Activated naive CD4-positive, alpha-beta T cell treated with anti-CD3 and anti-CD28 coated beads, Interleukin-2, amount 50 U/mL, for 72 hours (primary cell): ENCODE measurements around the gene PROM1. TPM values are rescaled to one million over a fixed set of nuclear protein-coding genes. Genes with fewer than 3 reads are reported as not detected.

ENCODE experiments used
- ATAC-seq, 2 donors: fragments of 150-1000 bp; cut with Tn5 transposase; 2 replicates each; pipeline ENCODE4 v1.10.0; 2021; ENCODE audit warnings: mild to moderate bottlenecking in 2 of 2, moderate library complexity in 2 of 2
- DNase-seq, 2 donors: peaks; one replicate each; pipeline ENCODE4 v3.0.0; 2021 to 2022; ENCODE audit warnings: low spot score in 2 of 2
- H3K27ac Mint-ChIP-seq, 2 donors: one replicate each; pipeline ENCODE4 v1.8.0; 2022; ENCODE audit warnings: mild to moderate bottlenecking in 2 of 2, mixed read lengths in 2 of 2
- H3K36me3 Mint-ChIP-seq, 2 donors: one replicate each; pipeline ENCODE4 v1.8.0; 2022; ENCODE audit warnings: mixed read lengths in 2 of 2
- H3K9me3 Mint-ChIP-seq, 2 donors: one replicate each; pipeline ENCODE4 v1.8.0; 2022; ENCODE audit warnings: mixed read lengths in 2 of 2
- total RNA-seq, 2 donors: library from RNA; stranded (reverse); gene quantifications; one replicate each; pipeline ENCODE4 v1.2.3, GENCODE V29; 2022

Gene PROM1
- total RNA-seq, 2 donors from 2014 or later = 0.06 to 0.41 TPM

- Mint-ChIP-seq H3K36me3 (no peaks in the 10 kb centered on the region), H3K27ac (no peak overlapping the region), H3K9me3 (peaks cover 4 to 6% of the 10 kb centered on the region in 2 donors)
- peak; percentile 13 to 30 for ATAC-seq
- no peak for DNase-seq
Observed at GRCh38 chr4:15961781-15962510, 121.9 kb downstream of the PROM1 start.

GRCh38 chr4:15958562-15958961 is 125.3 kb downstream of the PROM1 start:
- DNase-seq (no peak), ATAC-seq (peak in 1 of 2 donors; percentile 28)
- peak overlapping the region in 1 of 2 donors; percentile 34 for H3K27ac Mint-ChIP-seq
- peaks cover 0 to 7% of the 10 kb centered on the region in 2 donors for H3K9me3 Mint-ChIP-seq
- no peaks in the 10 kb centered on the region for H3K36me3 Mint-ChIP-seq

GRCh38 chr4:15956179-15956850 is 127.5 kb downstream of the PROM1 start:
- Mint-ChIP-seq H3K27ac (no peak overlapping the region), H3K9me3 (peaks cover 0 to 7% of the 10 kb centered on the region in 2 donors), H3K36me3 (no peaks in the 10 kb centered on the region)
- peak; percentile 59 to 83 for DNase-seq
- ATAC-seq = peak; percentile 81 to 91

GRCh38 chr4:15955670-15956069 is 128.2 kb downstream of the PROM1 start:
- Mint-ChIP-seq H3K27ac (no peak overlapping the region), H3K36me3 (no peaks in the 10 kb centered on the region), H3K9me3 (peaks cover 0 to 7% of the 10 kb centered on the region in 2 donors)
- DNase-seq (no peak), ATAC-seq (peak; percentile 10 to 14)

- no peak overlapping the region for H3K27ac Mint-ChIP-seq
- ATAC-seq (no peak), DNase-seq (no peak)
- H3K9me3 Mint-ChIP-seq = peaks cover 0 to 7% of the 10 kb centered on the region in 2 donors
- H3K36me3 Mint-ChIP-seq = no peaks in the 10 kb centered on the region
Observed at GRCh38 chr4:15953625-15954024, 130.2 kb downstream of the PROM1 start.

GRCh38 chr4:15951781-15952180 is 132.0 kb downstream of the PROM1 start:
- no peaks in the 10 kb centered on the region for H3K36me3 Mint-ChIP-seq
- H3K9me3 Mint-ChIP-seq = peaks cover 0 to 7% of the 10 kb centered on the region in 2 donors
- H3K27ac Mint-ChIP-seq = no peak overlapping the region
- ATAC-seq (no peak), DNase-seq (no peak)

- no peaks in the 10 kb centered on the region for H3K9me3 Mint-ChIP-seq
- no peaks in the 10 kb centered on the region for H3K36me3 Mint-ChIP-seq
- no peak for DNase-seq
- no peak overlapping the region for H3K27ac Mint-ChIP-seq
- no peak for ATAC-seq
Observed at GRCh38 chr4:15948826-15949225, 135.0 kb downstream of the PROM1 start.

GRCh38 chr4:15947684-15948083 is 136.1 kb downstream of the PROM1 start:
- H3K36me3 Mint-ChIP-seq = no peaks in the 10 kb centered on the region
- ATAC-seq (no peak), DNase-seq (no peak)
- H3K27ac Mint-ChIP-seq = no peak overlapping the region
- no peaks in the 10 kb centered on the region for H3K9me3 Mint-ChIP-seq

GRCh38 chr4:15945516-15945915 is 138.3 kb downstream of the PROM1 start:
- Mint-ChIP-seq H3K27ac (no peak overlapping the region), H3K9me3 (no peaks in the 10 kb centered on the region), H3K36me3 (no peaks in the 10 kb centered on the region)
- no peak for DNase-seq
- ATAC-seq = no peak

GRCh38 chr4:15944895-15945294 is 138.9 kb downstream of the PROM1 start:
- H3K27ac Mint-ChIP-seq = no peak overlapping the region
- H3K9me3 Mint-ChIP-seq = no peaks in the 10 kb centered on the region
- no peaks in the 10 kb centered on the region for H3K36me3 Mint-ChIP-seq
- ATAC-seq = no peak
- no peak for DNase-seq

- H3K27ac Mint-ChIP-seq = no peak overlapping the region
- ATAC-seq = no peak
Observed at GRCh38 chr4:15942283-15942682, 141.5 kb downstream of the PROM1 start.

GRCh38 chr4:15938640-15939039 is 145.2 kb downstream of the PROM1 start, which contains the start of gene FGFBP1:
FGFBP1 (minus strand) TSS chr4:15938740; CDS start chr4:15936632, 2,108 bp downstream.
- DNase-seq = no peak
- ATAC-seq = no peak
- Mint-ChIP-seq H3K36me3 (no peaks in the 10 kb centered on the region), H3K27ac (no peak within 1 kb of the TSS), H3K9me3 (no peaks in the 10 kb centered on the region)

More at GRCh38 chr4:15942283-15942682, 141.5 kb downstream of the PROM1 start:
- H3K36me3 Mint-ChIP-seq = no peaks in the 10 kb centered on the region
- DNase-seq = no peak
- H3K9me3 Mint-ChIP-seq = no peaks in the 10 kb centered on the region

- no peaks in the 10 kb centered on the region for H3K9me3 Mint-ChIP-seq
- DNase-seq = no peak
Observed at GRCh38 chr4:15938182-15938581, 145.6 kb downstream of the PROM1 start.

GRCh38 chr4:15936495-15936894 is 147.3 kb downstream of the PROM1 start:
- ATAC-seq (no peak), DNase-seq (no peak)
- no peaks in the 10 kb centered on the region for H3K36me3 Mint-ChIP-seq
- no peaks in the 10 kb centered on the region for H3K9me3 Mint-ChIP-seq
- no peak overlapping the region for H3K27ac Mint-ChIP-seq

More at GRCh38 chr4:15938182-15938581, 145.6 kb downstream of the PROM1 start:
- H3K36me3 Mint-ChIP-seq = no peaks in the 10 kb centered on the region
- no peak overlapping the region for H3K27ac Mint-ChIP-seq
- ATAC-seq = no peak

GRCh38 chr4:15935504-15936402 is 148.1 kb downstream of the PROM1 start:
- DNase-seq (no peak), ATAC-seq (no peak)
- H3K9me3 Mint-ChIP-seq = no peaks in the 10 kb centered on the region
- H3K27ac Mint-ChIP-seq = no peak overlapping the region
- no peaks in the 10 kb centered on the region for H3K36me3 Mint-ChIP-seq

GRCh38 chr4:15934259-15934658 is 149.6 kb downstream of the PROM1 start:
- ATAC-seq = no peak
- no peak overlapping the region for H3K27ac Mint-ChIP-seq

More at GRCh38 chr4:15934259-15934658, 149.6 kb downstream of the PROM1 start:
- Mint-ChIP-seq H3K9me3 (no peaks in the 10 kb centered on the region), H3K36me3 (no peaks in the 10 kb centered on the region)
- no peak for DNase-seq
